HEK293 (cell line): ENCODE results near the gene SLC6A17.
A peak's percentile ranks its signal among the peaks of the same experiment; 100 is the strongest.

ENCODE experiments used
- CTCF ChIA-PET: fragments of 350-600 bp; formaldehyde crosslinking; extraction: SDS; loops from one replicate; lab custom pipeline; 2021; ENCODE audit warnings: antibody characterized with exemption; lab: Yijun Ruan, JAX
- POLR2A ChIA-PET: fragments of 300-600 bp; formaldehyde crosslinking; extraction: SDS; loops from one replicate; lab custom pipeline; 2020; ENCODE audit warnings: antibody characterized with exemption, inconsistent platforms; lab: Yijun Ruan, JAX
- H3K27ac ChIP-seq: fragments of 200-500 bp; sonication (Bioruptor generic); 2 replicates; pipeline ENCODE4 v1.5.1; 2014; ENCODE audit warnings: low read depth, low read length, control low read depth, inconsistent platforms; ENCODE audit errors: extremely low read depth
- H3K36me3 ChIP-seq, 2 experiments: fragments of 200-500 bp in 1 of 2; sonication (Bioruptor generic) in 1 of 2; 1 replicate in 1 of 2; 2 replicates in 1 of 2; pipeline ENCODE4 v1.5.1; 2014 to 2017; ENCODE audit warnings: inconsistent platforms in 2 of 2, low read length in 2 of 2; ENCODE audit not compliant: control insufficient read depth in 2 of 2, insufficient read depth in 1 of 2
- H3K4me1 ChIP-seq: fragments of 200-500 bp; sonication (Bioruptor generic); 2 replicates; pipeline ENCODE4 v1.5.1; 2014; ENCODE audit warnings: mild to moderate bottlenecking, low read length, inconsistent platforms; ENCODE audit not compliant: control insufficient read depth, insufficient read depth
- H3K4me3 ChIP-seq: 2 replicates; pipeline ENCODE4 v1.5.1; 2011; ENCODE audit warnings: low read depth, mild to moderate bottlenecking, control low read depth, low read length, moderate library complexity
- H3K9me3 ChIP-seq: fragments of 200-500 bp; sonication (Bioruptor generic); 2 replicates; pipeline ENCODE4 v1.5.1; 2014; ENCODE audit warnings: low read depth, low read length, inconsistent platforms; ENCODE audit not compliant: control insufficient read depth, insufficient read depth
- KLF16 ChIP-seq: fragments of 450-650 bp; formaldehyde crosslinking; IDR thresholded peaks from 2 replicates; pipeline ENCODE4 v1.5.1; 2017; ENCODE audit warnings: missing biosample characterization, missing genetic modification characterization
- KLF17 ChIP-seq: fragments of 450-650 bp; formaldehyde crosslinking; IDR thresholded peaks from 2 replicates; pipeline ENCODE4 v1.5.1; 2016; ENCODE audit warnings: missing biosample characterization, missing genetic modification characterization
- MEIS1 ChIP-seq: sonication (generic); formaldehyde crosslinking; IDR thresholded peaks from 2 replicates; pipeline ENCODE4 v1.8.1; 2022; ENCODE audit warnings: missing genetic modification reagents, mild to moderate bottlenecking, borderline replicate concordance
- PBX3 ChIP-seq: sonication (generic); formaldehyde crosslinking; IDR thresholded peaks from 2 replicates; pipeline ENCODE4 v1.8.1; 2022; ENCODE audit warnings: mild to moderate bottlenecking, moderate library complexity, missing genetic modification reagents
- TCF7L2 ChIP-seq: IDR thresholded peaks from 2 replicates; pipeline ENCODE4 v1.6.1; 2011; ENCODE audit warnings: low read depth, mild to moderate bottlenecking, inconsistent platforms, low read length, moderate library complexity, borderline replicate concordance
- ZBTB7A ChIP-seq: fragments of 450-650 bp; formaldehyde crosslinking; IDR thresholded peaks from 2 replicates; pipeline ENCODE4 v1.5.1; 2016; ENCODE audit warnings: low read depth, missing biosample characterization, missing genetic modification characterization
- ZNF140 ChIP-seq: fragments of 450-650 bp; formaldehyde crosslinking; IDR thresholded peaks from 2 replicates; pipeline ENCODE4 v1.5.1; 2016; ENCODE audit warnings: missing biosample characterization, missing genetic modification characterization
- ZNF155 ChIP-seq: fragments of 450-650 bp; formaldehyde crosslinking; IDR thresholded peaks from 2 replicates; pipeline ENCODE4 v1.5.1; 2016; ENCODE audit warnings: missing biosample characterization, missing genetic modification characterization
- ZNF23 ChIP-seq: fragments of 450-650 bp; formaldehyde crosslinking; IDR thresholded peaks from 2 replicates; pipeline ENCODE4 v1.5.1; 2016; ENCODE audit warnings: missing biosample characterization, missing genetic modification characterization, borderline replicate concordance
- ZNF26 ChIP-seq: fragments of 450-650 bp; formaldehyde crosslinking; IDR thresholded peaks from 2 replicates; pipeline ENCODE4 v1.5.1; 2016; ENCODE audit warnings: missing biosample characterization, missing genetic modification characterization
- ZNF280C ChIP-seq: fragments of 450-650 bp; formaldehyde crosslinking; IDR thresholded peaks from 2 replicates; pipeline ENCODE4 v1.5.1; 2016; ENCODE audit warnings: missing biosample characterization, missing genetic modification characterization
- ZNF488 ChIP-seq: fragments of 450-650 bp; formaldehyde crosslinking; IDR thresholded peaks from 2 replicates; pipeline ENCODE4 v1.5.1; 2016; ENCODE audit warnings: missing biosample characterization, missing genetic modification characterization
- ZNF513 ChIP-seq: fragments of 450-650 bp; IDR thresholded peaks from 2 replicates; pipeline ENCODE4 v1.5.1; 2018; ENCODE audit warnings: missing biosample characterization, missing genetic modification characterization
- ZNF548 ChIP-seq: fragments of 450-650 bp; formaldehyde crosslinking; IDR thresholded peaks from 2 replicates; pipeline ENCODE4 v1.5.1; 2016; ENCODE audit warnings: missing biosample characterization, missing genetic modification characterization
- ZNF585B ChIP-seq: fragments of 450-650 bp; formaldehyde crosslinking; IDR thresholded peaks from 2 replicates; pipeline ENCODE4 v1.5.1; 2016; ENCODE audit warnings: missing biosample characterization, missing genetic modification characterization
- ZNF621 ChIP-seq: fragments of 450-650 bp; formaldehyde crosslinking; IDR thresholded peaks from 2 replicates; pipeline ENCODE4 v1.5.1; 2017; ENCODE audit warnings: missing biosample characterization, missing genetic modification characterization
- ZNF624 ChIP-seq: fragments of 450-650 bp; formaldehyde crosslinking; IDR thresholded peaks from 2 replicates; pipeline ENCODE4 v1.5.1; 2017; ENCODE audit warnings: missing biosample characterization, missing genetic modification characterization
- ZNF837 ChIP-seq: fragments of 450-650 bp; formaldehyde crosslinking; IDR thresholded peaks from 2 replicates; pipeline ENCODE4 v1.5.1; 2016; ENCODE audit warnings: missing biosample characterization, missing genetic modification characterization

Gene SLC6A17

GRCh38 chr1:110203021-110203661 is 52.8 kb downstream of the SLC6A17 start (continued):
- TF ChIP-seq ZNF513 (tag by site-specific recombination), result peak; percentile 86

GRCh38 chr1:110205156-110205555 is 54.9 kb downstream of the SLC6A17 start:
- Histone ChIP-seq H3K36me3 (no peaks in the 10 kb centered on the region), H3K4me3 (no peak overlapping the region), H3K9me3 (no peaks in the 10 kb centered on the region), H3K27ac (no peak overlapping the region), H3K4me1 (no peaks in the 10 kb centered on the region)
- TF ChIP-seq TCF7L2, result no peak
- no peak for TF ChIP-seq KLF17 (tag by site-specific recombination)
- no peak for TF ChIP-seq ZNF23 (tag by site-specific recombination)
- no peak for TF ChIP-seq ZNF140 (tag by site-specific recombination)
- ChIA-PET CTCF (interaction anchor here (0.7 to 20.2 kb wide), 5 partner anchors 8 to 292 kb away, joined by 3 to 662 read pairs (median 241); no protein-coding TSS in a partner anchor), POLR2A (interaction anchor here (1.0 kb wide), 1 partner anchor 133 kb away, joined by 4 read pairs; no protein-coding TSS in a partner anchor)

GRCh38 chr1:110205591-110206155 is 55.4 kb downstream of the SLC6A17 start:
- H3K27ac ChIP-seq, result no peak overlapping the region

GRCh38 chr1:110206261-110206920 is 56.1 kb downstream of the SLC6A17 start:
- no peaks in the 10 kb centered on the region for H3K36me3 ChIP-seq
- ChIA-PET CTCF (interaction anchor here (0.6 to 20.2 kb wide), 21 partner anchors 9 to 574 kb away, joined by 3 to 662 read pairs (median 7); partner anchors contain the start of gene RBM15), POLR2A (interaction anchor here (0.7 to 2.3 kb wide), 2 partner anchors 100 to 106 kb away, joined by 3 to 13 read pairs; no protein-coding TSS in a partner anchor)
- TF ChIP-seq ZNF280C (no peak), ZNF488 (tag by site-specific recombination) (no peak), ZBTB7A (tag by site-specific recombination) (no peak), ZNF155 (tag by site-specific recombination) (no peak), ZNF837 (tag by site-specific recombination) (no peak), PBX3 (no peak), ZNF26 (tag by site-specific recombination) (no peak), KLF16 (tag by site-specific recombination) (no peak), ZNF548 (no peak)

More at GRCh38 chr1:110205591-110206155, 55.4 kb downstream of the SLC6A17 start:
- CTCF ChIA-PET, result interaction anchor here (0.6 to 20.2 kb wide), 10 partner anchors 9 to 291 kb away, joined by 3 to 662 read pairs (median 26); partner anchors contain the start of gene RBM15
- POLR2A ChIA-PET, result interaction anchor here (1.0 to 2.3 kb wide), 2 partner anchors 107 to 133 kb away, joined by 4 to 13 read pairs; no protein-coding TSS in a partner anchor
- TF ChIP-seq MEIS1 (CRISPR knock-in tag), result no peak
- TF ChIP-seq ZNF621 (tag by site-specific recombination), result no peak
- no peak for TF ChIP-seq ZNF624
- no peak for TF ChIP-seq ZNF585B (tag by site-specific recombination)
- Histone ChIP-seq H3K4me1 (no peaks in the 10 kb centered on the region), H3K9me3 (no peaks in the 10 kb centered on the region), H3K36me3 (no peaks in the 10 kb centered on the region), H3K4me3 (no peak overlapping the region)

More at GRCh38 chr1:110206261-110206920, 56.1 kb downstream of the SLC6A17 start:
- no peak overlapping the region for H3K27ac ChIP-seq
- no peaks in the 10 kb centered on the region for H3K9me3 ChIP-seq
- no peak overlapping the region for H3K4me3 ChIP-seq
- no peaks in the 10 kb centered on the region for H3K4me1 ChIP-seq
